Neural crest cell (in vitro differentiated cells): Measurements from ENCODE around the gene STAT3. TPM values are rescaled to one million over a fixed set of nuclear protein-coding genes. Genes with fewer than 3 reads are reported as not detected.
"Not testable (repeated sequence)": the region's sequence is repeated elsewhere in the genome, so short reads cannot be mapped to it uniquely, and the experiment has no call there.

Experiments
- DNase-seq: peaks from one replicate; pipeline ENCODE4 v3.0.0; 2021; ENCODE audit warnings: low read depth, mixed read lengths, low spot score
- H3K27ac Mint-ChIP-seq: one replicate; pipeline ENCODE4 v1.8.0; 2021; ENCODE audit warnings: mild to moderate bottlenecking, mixed read lengths; ENCODE audit not compliant: unreplicated experiment
- H3K27me3 Mint-ChIP-seq: 2 replicates; pipeline ENCODE4 v1.8.0; 2021; ENCODE audit warnings: low read depth, mild to moderate bottlenecking, mixed read lengths
- H3K36me3 Mint-ChIP-seq: 2 replicates; pipeline ENCODE4 v1.8.0; 2021; ENCODE audit warnings: low read depth, mild to moderate bottlenecking, mixed read lengths
- H3K4me1 Mint-ChIP-seq: 2 replicates; pipeline ENCODE4 v1.8.0; 2021; ENCODE audit warnings: mixed read lengths
- H3K4me3 Mint-ChIP-seq: one replicate; pipeline ENCODE4 v1.8.0; 2021; ENCODE audit warnings: mild to moderate bottlenecking, mixed read lengths
- H3K9me3 Mint-ChIP-seq: 2 replicates; pipeline ENCODE4 v1.8.0; 2021; ENCODE audit warnings: mixed read lengths
- total RNA-seq: library from RNA; stranded (reverse); gene quantifications from 2 replicates; pipeline ENCODE4 v1.2.1, GENCODE V29; 2021
- TF ChIP-seq, protein P1 (sequence below): fragments of 200-600 bp; sonication (generic); conservative IDR thresholded peaks from 2 replicates; pipeline ENCODE4 v1.5.0; 2021; ENCODE audit warnings: antibody characterized with exemption, mild to moderate bottlenecking

The STAT3 gene
- total RNA-seq, 1 donor from 2014 or later: 40.9 TPM

DNA sequence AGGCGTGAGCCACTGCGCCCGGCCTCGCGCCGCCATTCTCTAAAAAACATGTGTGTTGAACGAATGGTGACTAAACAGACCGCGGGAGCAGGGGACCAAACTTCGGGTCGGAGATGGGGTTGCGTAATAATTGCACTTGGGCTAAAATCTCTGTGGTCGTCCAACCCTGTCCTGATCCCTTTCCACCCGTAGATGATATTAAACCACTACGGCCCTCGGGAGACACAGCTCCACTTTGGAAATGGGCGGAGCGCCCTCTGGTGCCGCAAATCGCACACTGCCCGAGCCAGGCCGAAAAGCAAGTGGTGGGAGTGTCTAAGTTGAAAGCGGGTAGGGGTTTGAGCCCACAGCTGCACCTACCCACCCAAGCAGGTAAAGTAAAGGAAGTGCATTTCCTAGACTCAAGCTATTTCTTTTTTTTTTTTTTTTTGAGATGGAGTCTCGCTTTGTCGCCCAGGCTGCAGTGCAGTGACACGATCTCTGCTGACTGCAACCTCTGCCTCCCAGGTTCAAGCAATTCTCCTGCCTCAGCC, 17.8 kb upstream of the STAT3 start:
- no peak overlapping the region for H3K27ac Mint-ChIP-seq
- DNase-seq: peak; percentile 86
- H3K27me3 Mint-ChIP-seq: no peaks in the 10 kb centered on the region
- no peaks in the 10 kb centered on the region for H3K36me3 Mint-ChIP-seq
- no peaks in the 10 kb centered on the region for H3K9me3 Mint-ChIP-seq
- peaks cover 35% of the 10 kb centered on the region for H3K4me1 Mint-ChIP-seq
- H3K4me3 Mint-ChIP-seq: no peak overlapping the region
- TF ChIP-seq, protein P1, sequence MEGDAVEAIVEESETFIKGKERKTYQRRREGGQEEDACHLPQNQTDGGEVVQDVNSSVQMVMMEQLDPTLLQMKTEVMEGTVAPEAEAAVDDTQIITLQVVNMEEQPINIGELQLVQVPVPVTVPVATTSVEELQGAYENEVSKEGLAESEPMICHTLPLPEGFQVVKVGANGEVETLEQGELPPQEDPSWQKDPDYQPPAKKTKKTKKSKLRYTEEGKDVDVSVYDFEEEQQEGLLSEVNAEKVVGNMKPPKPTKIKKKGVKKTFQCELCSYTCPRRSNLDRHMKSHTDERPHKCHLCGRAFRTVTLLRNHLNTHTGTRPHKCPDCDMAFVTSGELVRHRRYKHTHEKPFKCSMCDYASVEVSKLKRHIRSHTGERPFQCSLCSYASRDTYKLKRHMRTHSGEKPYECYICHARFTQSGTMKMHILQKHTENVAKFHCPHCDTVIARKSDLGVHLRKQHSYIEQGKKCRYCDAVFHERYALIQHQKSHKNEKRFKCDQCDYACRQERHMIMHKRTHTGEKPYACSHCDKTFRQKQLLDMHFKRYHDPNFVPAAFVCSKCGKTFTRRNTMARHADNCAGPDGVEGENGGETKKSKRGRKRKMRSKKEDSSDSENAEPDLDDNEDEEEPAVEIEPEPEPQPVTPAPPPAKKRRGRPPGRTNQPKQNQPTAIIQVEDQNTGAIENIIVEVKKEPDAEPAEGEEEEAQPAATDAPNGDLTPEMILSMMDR: peak; percentile 82

DNA sequence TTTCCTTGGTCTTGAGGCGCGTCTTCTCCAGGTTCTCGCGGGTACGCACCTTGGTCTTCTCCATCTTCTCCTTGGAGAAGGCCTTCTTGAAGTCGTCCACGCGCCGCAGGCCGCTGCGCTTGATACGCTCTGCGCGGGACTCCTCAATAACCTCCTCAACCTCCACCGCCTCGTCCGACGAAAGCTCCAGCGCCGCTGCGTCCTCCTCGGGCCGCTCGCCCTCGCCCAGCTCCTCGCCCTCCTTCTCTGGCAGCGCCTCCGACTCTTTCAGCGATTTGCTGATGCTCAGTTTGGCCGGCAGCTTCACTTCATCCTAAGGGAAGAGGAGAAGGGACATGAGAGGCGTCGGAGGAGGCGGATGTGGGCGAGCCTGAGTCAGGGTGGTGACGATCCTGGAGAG, 16.8 kb upstream of the STAT3 start:
- H3K4me3 Mint-ChIP-seq: no peak overlapping the region
- H3K36me3 Mint-ChIP-seq: no peaks in the 10 kb centered on the region
- no peak for DNase-seq
- no peak overlapping the region for H3K27ac Mint-ChIP-seq
- TF ChIP-seq, protein P1: no peak
- H3K9me3 Mint-ChIP-seq: no peaks in the 10 kb centered on the region
- H3K4me1 Mint-ChIP-seq: peaks cover 37% of the 10 kb centered on the region
- no peaks in the 10 kb centered on the region for H3K27me3 Mint-ChIP-seq

DNA sequence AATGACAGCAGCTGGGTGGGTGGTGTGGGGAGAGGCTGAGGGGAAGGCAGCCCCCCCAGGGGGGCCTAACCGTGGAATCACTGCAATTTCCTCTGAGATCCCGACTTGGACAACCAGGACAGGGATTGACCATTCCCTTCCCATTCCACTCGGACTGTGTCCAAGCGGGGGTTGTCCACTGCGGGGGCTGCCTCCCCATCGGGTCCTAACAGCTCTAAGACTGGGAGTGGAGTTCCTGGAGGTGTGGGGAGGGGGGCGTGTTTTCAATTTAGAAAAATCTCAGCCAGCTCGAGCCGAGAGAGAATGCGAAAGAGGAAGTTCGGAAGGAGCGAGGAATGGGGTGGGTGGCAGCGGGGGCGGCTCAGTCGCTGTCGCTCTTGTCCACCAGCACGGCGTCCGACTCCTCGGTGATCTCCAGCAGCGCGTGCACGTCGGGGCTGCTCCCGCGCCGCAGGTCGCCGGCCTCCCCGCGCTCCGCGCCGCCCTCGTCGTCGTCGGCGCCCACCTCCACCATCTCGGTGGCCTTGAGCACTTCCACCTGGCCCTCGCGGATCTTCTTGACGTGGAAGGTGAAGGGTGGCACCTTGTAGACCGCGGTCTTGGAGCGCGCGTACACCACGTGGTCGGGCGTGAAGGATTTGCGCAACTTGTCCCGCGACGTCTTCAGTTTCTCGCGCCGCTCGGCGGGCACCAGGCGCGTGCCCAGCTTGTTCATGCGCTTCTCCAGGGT, 16.2 kb upstream of the STAT3 start:
- peaks cover 36% of the 10 kb centered on the region for H3K4me1 Mint-ChIP-seq
- H3K4me3 Mint-ChIP-seq: no peak overlapping the region
- TF ChIP-seq, protein P1: no peak

DNA sequence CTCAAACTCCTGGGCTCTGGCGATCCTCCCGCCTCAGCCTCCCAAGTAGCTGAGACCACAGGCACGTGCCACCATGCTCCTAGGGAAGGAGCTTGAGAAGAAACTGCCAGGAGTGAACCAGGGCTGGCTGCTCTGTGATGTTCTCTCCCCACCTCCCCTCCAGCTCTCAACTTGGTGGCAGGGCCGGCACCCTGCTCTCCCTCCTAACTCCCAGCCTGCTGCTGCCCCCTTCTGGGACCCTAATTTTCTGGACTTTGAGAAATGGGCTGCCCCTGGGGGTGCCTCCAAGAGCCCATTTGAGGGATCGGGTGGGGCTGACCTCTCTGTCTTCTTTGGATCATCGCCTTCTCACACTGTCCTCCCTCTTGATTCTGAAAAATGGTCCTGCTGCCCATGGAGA, 14.9 kb upstream of the STAT3 start:
- Mint-ChIP-seq H3K4me1 (peaks cover 34% of the 10 kb centered on the region), H3K4me3 (no peak overlapping the region), H3K27ac (no peak overlapping the region), H3K36me3 (no peaks in the 10 kb centered on the region), H3K27me3 (no peaks in the 10 kb centered on the region), H3K9me3 (no peaks in the 10 kb centered on the region)
- DNase-seq: no peak
- TF ChIP-seq, protein P1: peak; percentile 30

More for the DNA sequence above, 16.2 kb upstream of the STAT3 start:
- H3K27ac Mint-ChIP-seq: no peak overlapping the region
- H3K36me3 Mint-ChIP-seq: no peaks in the 10 kb centered on the region
- no peaks in the 10 kb centered on the region for H3K27me3 Mint-ChIP-seq
- H3K9me3 Mint-ChIP-seq: no peaks in the 10 kb centered on the region
- no peak for DNase-seq

DNA sequence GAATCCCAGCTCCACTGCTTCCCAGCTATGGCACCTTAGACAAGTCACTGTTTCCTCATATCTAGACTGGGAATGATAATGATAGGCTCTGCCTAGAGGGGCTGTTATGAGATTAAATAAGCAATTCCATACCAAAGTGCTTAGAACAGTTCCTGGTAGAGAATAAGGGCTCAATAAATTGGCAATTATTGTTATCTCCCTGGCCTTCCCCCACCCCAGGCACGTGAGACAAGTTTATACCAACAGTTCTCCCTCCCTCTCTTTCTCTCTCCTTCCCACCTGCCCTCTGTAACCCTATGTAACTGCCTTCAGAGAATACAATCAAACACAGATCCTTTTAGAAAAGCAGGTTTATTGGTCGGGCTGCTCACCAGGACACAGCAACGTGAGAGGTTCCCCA, 13.9 kb upstream of the STAT3 start:
- Mint-ChIP-seq H3K4me3 (no peak overlapping the region), H3K27ac (peak overlapping the region; percentile 93), H3K27me3 (no peaks in the 10 kb centered on the region), H3K36me3 (no peaks in the 10 kb centered on the region), H3K9me3 (no peaks in the 10 kb centered on the region), H3K4me1 (peaks cover 24% of the 10 kb centered on the region)
- TF ChIP-seq, protein P1: no peak
- no peak for DNase-seq

DNA sequence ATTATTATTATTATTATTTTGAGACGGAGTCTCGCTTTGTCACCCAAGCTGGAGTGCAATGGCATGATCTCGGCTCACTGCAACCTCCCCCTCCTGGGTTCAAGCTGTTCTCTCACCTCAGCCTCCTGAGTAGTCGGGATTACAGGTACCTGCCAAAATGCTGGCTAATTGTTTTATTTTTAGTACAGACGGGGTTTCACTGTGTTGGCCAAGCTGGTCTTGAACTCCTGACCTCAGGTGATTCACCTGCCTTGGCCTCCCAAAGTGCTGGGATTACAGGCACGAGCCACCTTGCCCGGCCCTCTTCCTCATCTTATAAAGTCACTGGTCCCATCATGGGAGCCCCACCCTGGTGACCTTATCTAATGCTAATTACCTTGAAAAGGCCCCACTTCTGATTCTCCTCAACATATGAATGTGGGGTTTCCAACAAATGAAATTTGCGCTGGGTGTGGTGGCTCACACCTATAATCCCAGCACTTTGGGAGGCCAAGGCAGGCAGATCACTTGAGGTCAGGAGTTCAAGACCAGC, 12.7 kb upstream of the STAT3 start:
- H3K27me3 Mint-ChIP-seq, H3K9me3 Mint-ChIP-seq, H3K36me3 Mint-ChIP-seq, H3K4me3 Mint-ChIP-seq, DNase-seq, H3K27ac Mint-ChIP-seq: not testable (repeated sequence)
- peaks cover 21% of the 10 kb centered on the region for H3K4me1 Mint-ChIP-seq
